Chondrocyte (in vitro differentiated cells): ENCODE data around the gene SNIP1. TPM values are rescaled to one million over a fixed set of nuclear protein-coding genes. Genes with fewer than 3 reads are reported as not detected.

ENCODE experiments used
- DNase-seq: peaks from one replicate; pipeline ENCODE4 v3.0.0; 2021; ENCODE audit warnings: mixed read lengths, low spot score
- H3K27ac Mint-ChIP-seq: one replicate; pipeline ENCODE4 v1.8.0; 2021; ENCODE audit warnings: mild to moderate bottlenecking, moderate library complexity, mixed read lengths; ENCODE audit not compliant: unreplicated experiment
- H3K27me3 Mint-ChIP-seq: 2 replicates; pipeline ENCODE4 v1.8.0; 2021; ENCODE audit warnings: low read depth, mixed read lengths
- H3K36me3 Mint-ChIP-seq: 2 replicates; pipeline ENCODE4 v1.8.0; 2021; ENCODE audit warnings: low read depth, mixed read lengths
- H3K4me1 Mint-ChIP-seq: 2 replicates; pipeline ENCODE4 v1.8.0; 2021; ENCODE audit warnings: low read depth, mild to moderate bottlenecking, mixed read lengths
- H3K4me3 Mint-ChIP-seq: one replicate; pipeline ENCODE4 v1.8.0; 2021; ENCODE audit warnings: mild to moderate bottlenecking, moderate library complexity, mixed read lengths; ENCODE audit not compliant: unreplicated experiment
- H3K9me3 Mint-ChIP-seq: 2 replicates; pipeline ENCODE4 v1.8.0; 2021; ENCODE audit warnings: low read depth, mixed read lengths
- long read RNA-seq: library from polyadenylated mRNA; stranded (forward); transcript quantifications from one replicate; pipeline ENCODE4 v2.0.0, GENCODE V29; 2021
- total RNA-seq: library from RNA; stranded (reverse); gene quantifications from 3 replicates; pipeline ENCODE4 v1.2.1, GENCODE V29; 2021
- TF ChIP-seq, protein P1 (sequence below): fragments of 200-600 bp; sonication (generic); IDR thresholded peaks from 2 replicates; pipeline ENCODE4 v1.5.0; 2021; ENCODE audit warnings: antibody characterized with exemption, mild to moderate bottlenecking, moderate library complexity

SNIP1 gene, protein sequence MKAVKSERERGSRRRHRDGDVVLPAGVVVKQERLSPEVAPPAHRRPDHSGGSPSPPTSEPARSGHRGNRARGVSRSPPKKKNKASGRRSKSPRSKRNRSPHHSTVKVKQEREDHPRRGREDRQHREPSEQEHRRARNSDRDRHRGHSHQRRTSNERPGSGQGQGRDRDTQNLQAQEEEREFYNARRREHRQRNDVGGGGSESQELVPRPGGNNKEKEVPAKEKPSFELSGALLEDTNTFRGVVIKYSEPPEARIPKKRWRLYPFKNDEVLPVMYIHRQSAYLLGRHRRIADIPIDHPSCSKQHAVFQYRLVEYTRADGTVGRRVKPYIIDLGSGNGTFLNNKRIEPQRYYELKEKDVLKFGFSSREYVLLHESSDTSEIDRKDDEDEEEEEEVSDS
- total RNA-seq: 15.1 to 17.5 TPM (median 15.6 TPM) in 3 replicates
- long read RNA-seq, full-length matches to known transcripts: 1 of 2 reads
- long read RNA-seq, partial matches to known transcripts: 0 of 2 reads
- long read RNA-seq, other reads (novel, unspliced or antisense): 1 of 2 reads

DNA sequence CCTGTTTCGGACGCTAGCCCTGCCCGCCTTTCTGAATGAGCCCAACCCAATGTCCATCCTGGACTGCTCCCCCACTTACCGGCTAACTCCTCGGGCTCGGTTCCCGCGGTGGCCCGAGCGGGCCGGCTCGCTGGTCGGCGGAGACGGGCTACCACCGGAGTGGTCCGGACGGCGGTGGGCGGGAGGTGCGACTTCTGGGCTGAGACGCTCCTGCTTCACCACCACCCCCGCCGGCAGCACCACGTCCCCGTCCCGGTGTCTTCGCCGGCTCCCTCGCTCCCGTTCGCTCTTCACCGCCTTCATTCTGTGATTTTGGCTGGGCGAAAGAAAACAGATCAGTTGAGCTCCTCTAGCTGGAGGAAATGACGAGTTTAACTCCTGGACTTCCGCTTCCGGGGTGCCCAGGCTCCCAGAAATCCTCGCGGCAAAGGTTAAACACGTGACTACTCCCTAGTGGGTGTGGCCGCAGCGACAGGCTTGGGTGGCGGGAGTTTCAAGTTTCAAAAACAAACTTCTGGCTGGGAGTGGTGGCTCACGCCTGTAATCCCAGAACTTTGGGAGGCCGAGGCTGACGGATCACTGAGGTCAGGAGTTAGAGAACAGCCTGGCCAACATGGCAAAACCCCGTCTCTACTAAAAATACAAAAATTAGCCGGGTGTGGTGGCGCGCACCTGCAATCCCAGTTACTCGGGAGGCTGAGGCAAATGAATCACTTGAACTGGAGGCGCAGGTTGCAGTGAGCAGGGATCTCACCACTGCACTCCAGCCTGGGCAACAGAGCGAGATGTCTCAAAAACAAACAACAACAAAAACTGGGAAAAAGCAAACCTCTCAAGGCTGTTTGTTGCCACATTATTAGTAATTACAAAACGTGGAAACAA lies at the start of gene SNIP1:
SNIP1 (minus strand) TSS at position 367 of the 882 bp plus-strand sequence; CDS start at position 303, 64 bp downstream.
- H3K4me1 Mint-ChIP-seq: peaks cover 47% of the 10 kb centered on the region
- TF ChIP-seq, protein P1, sequence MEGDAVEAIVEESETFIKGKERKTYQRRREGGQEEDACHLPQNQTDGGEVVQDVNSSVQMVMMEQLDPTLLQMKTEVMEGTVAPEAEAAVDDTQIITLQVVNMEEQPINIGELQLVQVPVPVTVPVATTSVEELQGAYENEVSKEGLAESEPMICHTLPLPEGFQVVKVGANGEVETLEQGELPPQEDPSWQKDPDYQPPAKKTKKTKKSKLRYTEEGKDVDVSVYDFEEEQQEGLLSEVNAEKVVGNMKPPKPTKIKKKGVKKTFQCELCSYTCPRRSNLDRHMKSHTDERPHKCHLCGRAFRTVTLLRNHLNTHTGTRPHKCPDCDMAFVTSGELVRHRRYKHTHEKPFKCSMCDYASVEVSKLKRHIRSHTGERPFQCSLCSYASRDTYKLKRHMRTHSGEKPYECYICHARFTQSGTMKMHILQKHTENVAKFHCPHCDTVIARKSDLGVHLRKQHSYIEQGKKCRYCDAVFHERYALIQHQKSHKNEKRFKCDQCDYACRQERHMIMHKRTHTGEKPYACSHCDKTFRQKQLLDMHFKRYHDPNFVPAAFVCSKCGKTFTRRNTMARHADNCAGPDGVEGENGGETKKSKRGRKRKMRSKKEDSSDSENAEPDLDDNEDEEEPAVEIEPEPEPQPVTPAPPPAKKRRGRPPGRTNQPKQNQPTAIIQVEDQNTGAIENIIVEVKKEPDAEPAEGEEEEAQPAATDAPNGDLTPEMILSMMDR: no peak
- H3K27me3 Mint-ChIP-seq: no peaks in the 10 kb centered on the region
- no peak for DNase-seq
- H3K27ac Mint-ChIP-seq: peak within 1 kb of the TSS; percentile 99
- H3K9me3 Mint-ChIP-seq: no peaks in the 10 kb centered on the region
- peaks cover 6% of the 10 kb centered on the region for H3K36me3 Mint-ChIP-seq
- H3K4me3 Mint-ChIP-seq: peak within 1 kb of the TSS; percentile 95

DNA sequence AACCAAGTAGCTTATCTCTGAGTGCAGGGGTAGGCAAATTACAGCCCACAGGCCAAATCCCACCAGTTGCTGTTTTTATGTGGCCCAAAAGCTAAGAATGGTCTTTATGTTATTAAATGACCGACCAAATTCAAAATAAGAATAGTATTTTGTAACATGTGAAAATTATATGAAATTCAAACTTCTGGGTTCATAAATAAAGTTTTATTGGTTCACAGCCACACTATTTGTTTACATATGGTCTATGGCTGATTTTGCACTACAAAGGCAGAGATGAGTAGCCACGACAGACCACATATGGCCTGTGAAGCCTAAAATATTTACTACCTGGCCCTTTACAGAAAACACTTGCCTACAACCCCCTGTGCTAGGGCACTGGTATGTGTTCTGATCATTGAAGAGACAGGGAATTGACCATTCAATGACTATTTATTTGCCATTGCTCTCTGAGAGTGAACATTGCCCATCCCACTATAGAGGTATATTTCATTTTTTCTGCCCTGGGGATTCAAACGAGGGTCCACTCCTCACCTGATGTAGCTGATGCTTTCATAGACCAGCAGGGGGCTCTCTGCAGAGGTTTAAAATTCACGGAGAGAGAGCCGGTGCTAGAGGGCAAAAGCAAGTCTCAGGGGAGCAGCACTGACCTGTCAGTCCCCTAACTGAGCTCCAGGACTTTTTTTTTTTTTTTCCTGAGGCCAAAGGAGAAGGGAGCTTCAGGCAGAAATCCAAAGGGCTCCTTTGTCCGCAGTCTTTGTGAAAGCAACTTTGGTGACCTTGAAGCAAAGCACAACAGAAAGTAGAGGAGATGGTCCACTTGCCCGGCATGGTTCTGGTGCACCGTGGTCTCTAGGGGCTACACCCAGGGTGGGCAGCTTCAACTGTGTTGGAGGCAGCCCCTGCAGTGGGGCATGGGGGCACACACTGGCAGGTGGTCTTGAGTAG lies 48.9 kb upstream of the SNIP1 start:
- Mint-ChIP-seq H3K36me3 (no peaks in the 10 kb centered on the region), H3K4me1 (peaks cover 12% of the 10 kb centered on the region), H3K27ac (no peak overlapping the region), H3K27me3 (peaks cover 14% of the 10 kb centered on the region), H3K4me3 (no peak overlapping the region), H3K9me3 (no peaks in the 10 kb centered on the region)
- DNase-seq: no peak
- TF ChIP-seq, protein P1: peak; percentile 83

DNA sequence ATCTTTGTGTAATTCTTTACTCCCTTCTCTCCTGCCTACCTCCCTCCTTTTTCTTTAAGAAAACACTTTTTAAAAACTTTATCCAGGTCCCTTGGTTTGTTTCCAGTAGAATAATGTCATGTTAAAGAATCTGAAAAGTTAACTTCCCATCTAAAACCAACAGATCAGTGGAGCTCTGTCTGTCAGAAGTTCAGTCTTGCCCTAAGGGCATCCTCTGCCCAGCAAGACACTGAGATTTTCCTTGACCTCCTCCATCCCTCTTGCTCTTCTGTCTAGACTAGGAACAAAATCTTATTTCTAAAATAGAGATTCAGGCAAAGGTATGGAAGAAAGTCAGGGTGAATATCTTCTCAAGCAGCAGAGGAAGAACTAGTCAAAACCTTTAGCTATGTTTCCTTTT lies 47.3 kb upstream of the SNIP1 start:
- H3K4me3 Mint-ChIP-seq: no peak overlapping the region
- H3K27ac Mint-ChIP-seq: no peak overlapping the region
- no peak for DNase-seq
- TF ChIP-seq, protein P1: no peak
- no peaks in the 10 kb centered on the region for H3K9me3 Mint-ChIP-seq
- peaks cover 14% of the 10 kb centered on the region for H3K27me3 Mint-ChIP-seq
- no peaks in the 10 kb centered on the region for H3K36me3 Mint-ChIP-seq
- H3K4me1 Mint-ChIP-seq: peaks cover 16% of the 10 kb centered on the region

DNA sequence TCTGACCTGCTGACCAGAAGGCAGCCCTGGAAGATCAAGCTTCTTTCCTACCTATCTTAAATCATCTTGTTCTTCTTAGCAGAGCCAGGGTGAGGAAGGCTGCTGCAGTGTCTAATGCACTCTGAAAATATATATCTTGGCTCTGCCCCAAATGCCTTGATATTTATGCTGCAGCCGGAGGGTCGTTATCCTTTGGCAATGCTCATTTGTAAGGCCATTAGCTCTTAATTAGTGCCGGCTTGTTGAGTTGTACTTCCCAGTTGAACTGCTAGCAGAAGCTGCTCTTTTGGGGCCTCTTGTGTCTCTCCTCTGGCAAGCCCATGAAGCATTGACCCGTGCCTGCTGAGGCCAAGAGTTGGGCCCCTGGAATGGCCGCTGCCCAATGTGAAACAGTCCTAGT lies 45.8 kb upstream of the SNIP1 start:
- H3K27me3 Mint-ChIP-seq: peaks cover 9% of the 10 kb centered on the region
- H3K4me1 Mint-ChIP-seq: peaks cover 24% of the 10 kb centered on the region
- DNase-seq: no peak
- TF ChIP-seq, protein P1: no peak
- no peaks in the 10 kb centered on the region for H3K36me3 Mint-ChIP-seq
- no peaks in the 10 kb centered on the region for H3K9me3 Mint-ChIP-seq
- H3K27ac Mint-ChIP-seq: no peak overlapping the region
- no peak overlapping the region for H3K4me3 Mint-ChIP-seq
